HG02852 (cell line): Measurements from ENCODE around the gene STOML1.

ENCODE experiments used
- ATAC-seq: cut with Tn5 transposase; IDR thresholded peaks from one replicate; pipeline ENCODE4 v1.9.1; 2021; ENCODE audit warnings: mild to moderate bottlenecking, moderate library complexity; ENCODE audit not compliant: unreplicated experiment

STOML1 gene

DNA sequence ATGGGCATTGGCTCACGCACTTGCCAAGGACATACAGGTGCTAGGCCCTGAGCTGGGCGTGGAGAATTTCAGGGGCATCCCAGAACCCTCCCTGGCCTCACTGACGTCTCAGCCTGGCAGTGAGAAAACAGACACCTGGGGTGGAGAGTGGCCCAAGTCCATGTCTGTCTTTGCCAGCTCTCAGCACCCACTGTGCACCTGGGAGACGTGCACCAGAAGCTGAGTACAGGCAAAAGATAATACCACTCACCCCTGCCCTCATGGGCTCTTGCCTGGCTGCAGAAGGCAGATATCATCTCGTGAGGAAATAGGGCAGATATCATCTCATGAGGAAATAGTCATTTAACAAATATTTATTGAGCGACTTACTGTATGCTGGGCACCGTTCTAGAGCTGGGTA, 57.8 kb downstream of the STOML1 start:
- ATAC-seq: no peak

DNA sequence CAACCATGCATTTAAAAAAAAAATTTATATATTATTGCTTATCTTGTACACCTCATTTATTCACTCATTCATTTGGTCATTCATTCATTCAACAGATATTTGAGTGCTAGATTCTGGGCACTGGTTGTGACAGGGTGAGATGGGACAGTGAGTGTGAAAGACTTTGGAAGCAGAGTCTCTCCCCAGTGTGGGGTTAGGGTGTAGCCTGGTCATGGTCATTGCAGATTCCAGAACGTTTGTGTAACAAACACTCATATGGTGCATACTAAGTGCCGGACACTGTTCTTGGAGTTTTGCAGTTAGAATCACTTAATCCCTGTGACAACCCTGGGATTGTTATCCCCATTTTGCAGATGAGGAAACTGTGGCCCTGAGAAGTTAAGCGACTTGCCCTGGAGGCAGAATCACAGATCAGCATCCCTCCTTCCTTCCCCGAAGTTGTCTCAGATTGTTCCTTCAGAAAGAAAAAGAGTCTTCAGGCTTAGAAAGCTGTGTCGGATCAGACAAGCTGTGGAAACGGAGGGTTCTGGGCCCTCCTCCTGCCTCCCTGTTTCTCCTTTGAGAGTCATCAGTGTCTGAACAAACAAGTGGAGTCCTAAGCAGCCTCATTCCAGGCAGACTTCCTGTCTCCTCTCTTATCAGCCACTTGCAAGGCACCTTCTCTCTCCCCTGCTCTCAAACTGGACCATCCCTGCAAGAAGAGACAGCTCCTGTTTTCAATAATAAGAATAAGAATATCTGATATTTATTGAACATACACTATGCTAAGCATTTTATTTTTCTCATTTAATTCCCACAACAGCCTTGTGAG, 59.5 kb downstream of the STOML1 start:
- no peak for ATAC-seq

- no peak for ATAC-seq
Measured at GRCh38 chr15:73931441-73931840, 60.7 kb downstream of the STOML1 start.

DNA sequence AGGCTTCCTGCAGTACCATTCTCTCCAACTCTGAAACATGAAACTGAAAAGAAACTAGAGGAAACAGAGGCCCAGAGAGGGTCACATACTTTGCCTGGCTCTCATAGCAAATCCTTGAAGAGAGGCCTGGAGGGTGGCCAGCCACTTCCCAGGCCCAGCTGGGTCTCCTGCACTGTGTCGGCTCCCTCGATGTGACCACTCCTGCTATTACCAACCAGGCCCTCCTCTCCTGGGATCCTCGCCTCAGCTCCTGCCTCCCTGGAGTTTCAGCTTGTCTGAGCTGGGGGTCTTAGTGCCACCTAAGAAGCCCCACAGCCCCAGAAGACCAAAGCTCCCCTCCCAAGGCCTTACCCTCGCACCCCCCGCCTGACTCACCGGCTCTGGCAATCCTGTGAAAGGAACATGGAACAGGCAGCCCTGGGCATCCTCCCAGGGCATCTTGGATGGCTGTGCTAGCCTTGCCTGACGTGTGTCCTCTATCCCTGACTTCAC, 61.3 kb downstream of the STOML1 start:
- ATAC-seq: no peak

DNA sequence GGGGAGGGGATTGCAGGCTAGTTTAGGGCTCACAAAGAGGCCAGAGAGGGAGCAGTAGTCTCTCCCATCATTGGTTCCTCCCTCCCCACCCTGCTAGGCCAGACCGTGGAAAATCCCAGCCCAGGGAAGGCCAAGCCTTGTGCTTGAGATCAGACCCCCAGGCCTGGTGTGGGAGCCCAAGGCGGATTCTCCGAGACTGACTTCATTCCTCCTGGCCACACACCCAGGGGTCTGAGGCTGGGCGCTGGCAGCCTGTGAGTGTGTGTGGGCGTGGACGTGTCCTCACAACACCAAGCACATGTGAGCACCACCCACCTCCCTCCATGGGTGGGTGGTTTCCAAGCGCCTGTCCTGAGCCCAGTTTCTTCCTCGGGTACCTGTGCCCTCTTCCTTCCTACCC, 61.7 kb downstream of the STOML1 start:
- ATAC-seq: no peak

DNA sequence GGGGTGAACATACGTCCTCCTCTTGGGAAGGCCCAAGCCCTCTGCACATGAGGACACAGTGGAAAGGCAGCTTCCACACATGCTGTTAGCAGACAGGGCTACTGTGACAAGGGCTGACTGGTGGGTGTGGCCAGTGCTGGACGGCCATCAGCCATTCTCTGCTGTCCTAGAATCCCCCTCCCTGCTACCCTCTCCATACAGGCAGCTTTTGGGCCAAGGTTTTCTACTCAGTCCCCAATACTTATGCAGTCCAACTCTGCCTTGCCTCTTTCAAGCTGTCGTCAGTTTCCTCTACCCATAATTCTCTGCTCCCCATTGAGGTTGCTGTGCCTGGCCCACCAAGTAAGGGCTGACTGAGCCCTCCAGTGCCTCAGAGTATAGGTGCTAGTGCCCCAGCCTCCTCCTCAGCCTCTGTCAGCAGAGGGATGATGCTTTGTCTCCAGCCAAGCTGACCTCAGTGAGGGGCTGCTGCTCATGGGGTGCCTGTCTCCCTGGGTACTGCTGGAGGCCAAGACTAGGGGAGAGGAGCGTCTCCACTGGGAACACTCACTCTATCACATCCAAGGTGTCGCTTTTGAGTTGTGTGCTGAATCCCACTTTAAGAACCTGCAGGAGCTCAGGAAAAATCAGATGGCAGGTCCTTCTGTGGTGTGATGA, 63.0 kb downstream of the STOML1 start:
- ATAC-seq: no peak
